GM23248 (cell line): ENCODE data around the gene CRIP1. TPM values are rescaled to one million over a fixed set of nuclear protein-coding genes. Genes with fewer than 3 reads are reported as not detected.

Experiments
- DNase-seq: peaks from one replicate; pipeline ENCODE4 v3.0.0-alpha.2; 2015
- H2AFZ ChIP-seq: fragments of 200-600 bp; sonication (generic); 2 replicates; pipeline ENCODE4 v1.6.1; 2016; ENCODE audit warnings: antibody characterized with exemption
- H3F3A ChIP-seq: fragments of 200-600 bp; sonication (generic); 2 replicates; pipeline ENCODE4 v1.6.1; 2016; ENCODE audit warnings: mild to moderate bottlenecking, antibody characterized with exemption, mixed run types; ENCODE audit not compliant: insufficient read depth
- H3K27ac ChIP-seq: fragments of 200-600 bp; sonication (generic); 2 replicates; pipeline ENCODE4 v1.5.1; 2016; ENCODE audit warnings: mild to moderate bottlenecking
- H3K27me3 ChIP-seq: fragments of 200-600 bp; sonication (generic); replicated peaks from 2 replicates; pipeline ENCODE4 v1.6.1; 2016; ENCODE audit warnings: mild to moderate bottlenecking; ENCODE audit not compliant: insufficient read depth
- H3K36me3 ChIP-seq: fragments of 200-600 bp; sonication (generic); 2 replicates; pipeline ENCODE4 v1.6.1; 2016; ENCODE audit warnings: low read depth, mild to moderate bottlenecking
- H3K4me1 ChIP-seq: fragments of 200-600 bp; sonication (generic); 2 replicates; pipeline ENCODE4 v1.6.1; 2016; ENCODE audit warnings: mild to moderate bottlenecking; ENCODE audit not compliant: insufficient read depth
- H3K4me2 ChIP-seq: fragments of 200-600 bp; sonication (generic); one replicate; pipeline ENCODE4 v1.6.1; 2016; ENCODE audit warnings: mild to moderate bottlenecking; ENCODE audit not compliant: unreplicated experiment
- H3K4me3 ChIP-seq: fragments of 200-600 bp; sonication (generic); 2 replicates; pipeline ENCODE4 v1.5.1; 2016; ENCODE audit warnings: mild to moderate bottlenecking
- H3K79me2 ChIP-seq: fragments of 200-600 bp; sonication (generic); 2 replicates; pipeline ENCODE4 v1.6.1; 2016; ENCODE audit warnings: mild to moderate bottlenecking; ENCODE audit not compliant: insufficient read depth
- H3K9ac ChIP-seq: fragments of 200-600 bp; sonication (generic); 2 replicates; pipeline ENCODE4 v1.6.1; 2016; ENCODE audit warnings: mild to moderate bottlenecking
- H3K9me2 ChIP-seq: fragments of 200-600 bp; sonication (generic); 2 replicates; pipeline ENCODE4 v1.6.1; 2016; ENCODE audit warnings: mixed run types, mild to moderate bottlenecking, moderate library complexity; ENCODE audit not compliant: insufficient read depth
- H3K9me3 ChIP-seq: fragments of 200-600 bp; sonication (generic); one replicate; pipeline ENCODE4 v1.6.1; 2017; ENCODE audit warnings: low read depth
- H4K20me1 ChIP-seq: fragments of 200-600 bp; sonication (generic); 2 replicates; pipeline ENCODE4 v1.6.0; 2016; ENCODE audit not compliant: insufficient read depth
- EZH2 ChIP-seq: fragments of 200-600 bp; sonication (generic); IDR thresholded peaks from 2 replicates; pipeline ENCODE4 v1.6.1; 2018; ENCODE audit warnings: antibody characterized with exemption, mild to moderate bottlenecking; ENCODE audit not compliant: insufficient read depth, poor library complexity, severe bottlenecking
- EZH2phosphoT487 ChIP-seq: fragments of 200-600 bp; sonication (generic); IDR thresholded peaks from 2 replicates; pipeline ENCODE4 v1.6.1; 2018; ENCODE audit warnings: antibody characterized with exemption, moderate library complexity, mild to moderate bottlenecking, low read depth; ENCODE audit not compliant: insufficient read depth
- WGBS, 2 experiments: methylation state at CpG; one replicate each; pipeline ENCODE4 v1.1.6; 2015 to 2017; ENCODE audit warnings: low lambda C conversion rate in 2 of 2, low coverage in 1 of 2; ENCODE audit errors: missing lambda C conversion rate in 2 of 2; 5-methylcytosine and 5-hydroxymethylcytosine counted together
- in situ Hi-C: fragments of 300-500 bp; cut with MboI; formaldehyde crosslinking; loops from 2 replicates; pipeline ENCODE4 v1.15.0; 2020
- polyA plus RNA-seq: library from polyadenylated mRNA; unstranded; fragments of >200 nt; fragmentation: Nextera tagmentation; extraction: Ambion mirVana; gene quantifications from 2 replicates; pipeline ENCODE4 v1.2.1, GENCODE V29; 2016
- total RNA-seq: library from RNA; depleted of rRNA; stranded (reverse); fragments of >200 nt; shearing (Covaris generic); gene quantifications from 2 replicates; pipeline ENCODE4 v1.2.3, GENCODE V29; 2014

Gene CRIP1
- total and polyA plus RNA-seq, 2 experiments from 2014 or later, result 12.3 to 32.7 TPM

DNA sequence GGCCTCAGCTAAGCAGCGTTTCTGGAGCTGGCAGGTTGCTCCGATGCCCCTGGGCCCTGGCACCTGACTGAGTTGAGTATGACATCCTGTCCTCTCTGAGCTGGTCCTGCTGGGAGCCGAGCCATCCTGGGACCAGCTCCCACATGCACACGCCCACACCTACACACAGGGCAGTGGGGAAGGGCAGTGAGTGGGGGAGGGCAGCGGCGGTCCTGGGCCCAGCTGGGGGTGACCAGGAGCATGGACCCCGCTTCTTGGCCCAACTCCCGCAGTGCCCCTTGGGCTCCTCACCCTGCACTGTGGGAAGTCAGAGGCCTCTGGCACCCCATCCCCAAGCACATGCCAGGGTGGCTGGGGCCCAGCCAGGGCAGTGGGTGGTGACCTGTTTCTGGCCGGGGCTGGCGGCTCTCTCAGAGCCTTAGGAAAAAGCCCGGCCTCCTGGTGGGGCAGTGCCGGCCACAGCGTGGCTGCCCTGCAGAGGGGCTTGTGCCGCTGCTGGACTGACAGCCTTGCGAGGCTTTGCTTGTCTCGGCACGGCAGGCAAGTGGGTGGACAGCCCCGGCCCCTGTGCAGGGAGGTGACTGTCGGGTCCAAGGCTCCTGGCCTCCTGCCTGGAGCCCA, 18.0 kb upstream of the CRIP1 start:
- H4K20me1 ChIP-seq, result no peaks in the 10 kb centered on the region
- 63 to 69% methylated on average over 18 of the region's 19 CpGs for WGBS, 2 experiments

DNA sequence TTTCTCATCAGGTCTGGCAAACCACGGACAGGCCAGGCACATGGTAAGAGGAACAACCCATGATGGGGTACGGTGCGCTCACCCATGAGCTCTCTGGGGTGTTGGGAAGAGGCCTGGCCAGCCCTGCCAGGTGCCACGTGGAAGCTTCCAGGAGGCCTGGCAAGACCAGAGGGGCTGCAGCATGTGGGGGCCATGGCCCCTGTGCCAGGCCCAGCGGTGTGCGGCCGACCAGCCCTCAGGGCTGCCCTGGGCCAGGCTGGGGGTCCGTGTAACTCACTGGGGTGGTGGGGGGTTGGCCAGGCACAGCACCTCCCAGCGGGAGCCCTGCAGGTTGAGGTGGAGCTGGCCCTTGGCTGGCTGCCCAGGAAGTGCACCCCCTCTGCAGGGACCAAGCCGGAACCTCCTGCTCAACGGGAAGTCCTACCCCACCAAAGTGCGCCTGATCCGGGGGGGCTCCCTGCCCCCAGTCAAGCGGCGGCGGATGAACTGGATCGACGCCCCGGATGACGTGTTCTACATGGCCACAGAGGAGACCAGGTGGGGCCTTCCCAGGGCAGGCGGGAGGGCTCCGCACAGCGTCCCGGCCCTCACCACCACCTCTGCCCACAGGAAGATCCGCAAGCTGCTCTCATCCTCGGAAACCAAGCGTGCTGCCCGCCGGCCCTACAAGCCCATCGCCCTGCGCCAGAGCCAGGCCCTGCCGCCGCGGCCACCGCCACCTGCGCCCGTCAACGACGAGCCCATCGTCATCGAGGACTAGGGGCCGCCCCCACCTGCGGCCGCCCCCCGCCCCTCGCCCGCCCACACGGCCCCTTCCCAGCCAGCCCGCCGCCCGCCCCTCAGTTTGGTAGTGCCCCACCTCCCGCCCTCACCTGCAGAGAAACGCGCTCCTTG, 17.0 kb upstream of the CRIP1 start:
- no peak overlapping the region for H3K4me2 ChIP-seq
- no peaks in the 10 kb centered on the region for H3K27me3 ChIP-seq
- H3K4me1 ChIP-seq, result no peaks in the 10 kb centered on the region
- TF ChIP-seq EZH2 (no peak), EZH2phosphoT487 (no peak)
- no peaks in the 10 kb centered on the region for H3K9me3 ChIP-seq
- 94 to 95% methylated on average over 18 to 53 of the region's 54 CpGs for WGBS, 2 experiments
- H3K4me3 ChIP-seq, result no peak overlapping the region
- 0 out of 2 replicates have a peak, but pooled peaks cover 3% of the 10 kb centered on the region for H3K36me3 ChIP-seq
- DNase-seq, result no peak
- no peaks in the 10 kb centered on the region for H3K9me2 ChIP-seq
- H4K20me1 ChIP-seq, result no peaks in the 10 kb centered on the region
- no peak overlapping the region for H3K27ac ChIP-seq
- H3F3A ChIP-seq, result no peaks in the 10 kb centered on the region
- no peak overlapping the region for H2AFZ ChIP-seq
- in situ Hi-C loops, result no loop called here
- no peak overlapping the region for H3K9ac ChIP-seq
- H3K79me2 ChIP-seq, result no peaks in the 10 kb centered on the region

More for the DNA sequence above, 18.0 kb upstream of the CRIP1 start:
- Histone ChIP-seq H2AFZ (no peak overlapping the region), H3K79me2 (no peaks in the 10 kb centered on the region), H3F3A (no peaks in the 10 kb centered on the region), H3K27me3 (no peaks in the 10 kb centered on the region), H3K27ac (no peak overlapping the region), H3K36me3 (peaks cover 3% of the 10 kb centered on the region; the same call in 1 of the 2 replicates), H3K9me3 (no peaks in the 10 kb centered on the region), H3K4me1 (no peaks in the 10 kb centered on the region), H3K9me2 (no peaks in the 10 kb centered on the region), H3K4me2 (no peak overlapping the region), H3K4me3 (no peak overlapping the region), H3K9ac (no peak overlapping the region)
- no peak for DNase-seq
- TF ChIP-seq EZH2, result no peak
- TF ChIP-seq EZH2phosphoT487, result no peak
- in situ Hi-C loops, result no loop called here

DNA sequence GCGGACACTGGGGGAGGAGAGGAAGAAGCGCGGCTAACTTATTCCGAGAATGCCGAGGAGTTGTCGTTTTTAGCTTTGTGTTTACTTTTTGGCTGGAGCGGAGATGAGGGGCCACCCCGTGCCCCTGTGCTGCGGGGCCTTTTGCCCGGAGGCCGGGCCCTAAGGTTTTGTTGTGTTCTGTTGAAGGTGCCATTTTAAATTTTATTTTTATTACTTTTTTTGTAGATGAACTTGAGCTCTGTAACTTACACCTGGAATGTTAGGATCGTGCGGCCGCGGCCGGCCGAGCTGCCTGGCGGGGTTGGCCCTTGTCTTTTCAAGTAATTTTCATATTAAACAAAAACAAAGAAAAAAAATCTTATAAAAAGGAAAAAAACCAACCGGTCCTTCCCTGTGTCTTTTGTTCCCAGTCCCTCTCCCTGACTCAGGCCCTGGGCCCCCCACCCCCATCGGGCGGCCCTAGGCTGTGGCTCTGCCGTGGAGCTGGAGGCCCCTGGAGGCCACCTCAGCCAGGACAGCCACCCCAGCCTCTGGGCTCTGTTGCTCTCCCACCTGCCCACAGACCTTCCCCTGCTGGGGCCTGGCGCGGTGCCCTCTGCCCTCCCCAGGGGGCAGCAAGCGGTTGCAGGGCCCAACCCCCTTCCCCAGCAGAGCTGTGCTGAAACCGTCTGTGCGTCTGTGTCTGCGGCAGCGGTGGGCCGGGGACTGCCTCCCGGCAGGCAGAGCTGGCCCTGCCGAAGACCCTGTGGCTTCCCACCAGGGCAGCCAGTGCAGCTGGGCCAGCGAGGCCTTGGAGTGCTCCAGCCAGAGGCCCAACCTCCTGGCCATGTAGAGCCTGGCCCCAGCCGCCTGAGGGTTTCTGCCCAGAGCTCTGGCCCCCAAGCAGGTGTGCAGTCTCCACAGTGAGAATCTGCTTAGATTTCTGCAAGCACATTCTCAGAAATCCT, 16.1 kb upstream of the CRIP1 start:
- no peaks in the 10 kb centered on the region for H3K4me1 ChIP-seq
- H3K4me2 ChIP-seq, result no peak overlapping the region
- no peak for TF ChIP-seq EZH2phosphoT487
- no peak for TF ChIP-seq EZH2
- in situ Hi-C loops, result no loop called here
- H3K9ac ChIP-seq, result no peak overlapping the region
- WGBS, 2 experiments, result 88% methylated on average over 34 of the region's 34 CpGs
- no peak overlapping the region for H2AFZ ChIP-seq
- no peaks in the 10 kb centered on the region for H3K27me3 ChIP-seq
- no peak overlapping the region for H3K4me3 ChIP-seq
- no peaks in the 10 kb centered on the region for H3K79me2 ChIP-seq
- H3K27ac ChIP-seq, result no peak overlapping the region
- H3K36me3 ChIP-seq, result 0 out of 2 replicates have a peak, but pooled peaks cover 3% of the 10 kb centered on the region
- H3K9me2 ChIP-seq, result no peaks in the 10 kb centered on the region
- no peaks in the 10 kb centered on the region for H3F3A ChIP-seq
- no peaks in the 10 kb centered on the region for H3K9me3 ChIP-seq
- H4K20me1 ChIP-seq, result no peaks in the 10 kb centered on the region
- DNase-seq, result no peak

DNA sequence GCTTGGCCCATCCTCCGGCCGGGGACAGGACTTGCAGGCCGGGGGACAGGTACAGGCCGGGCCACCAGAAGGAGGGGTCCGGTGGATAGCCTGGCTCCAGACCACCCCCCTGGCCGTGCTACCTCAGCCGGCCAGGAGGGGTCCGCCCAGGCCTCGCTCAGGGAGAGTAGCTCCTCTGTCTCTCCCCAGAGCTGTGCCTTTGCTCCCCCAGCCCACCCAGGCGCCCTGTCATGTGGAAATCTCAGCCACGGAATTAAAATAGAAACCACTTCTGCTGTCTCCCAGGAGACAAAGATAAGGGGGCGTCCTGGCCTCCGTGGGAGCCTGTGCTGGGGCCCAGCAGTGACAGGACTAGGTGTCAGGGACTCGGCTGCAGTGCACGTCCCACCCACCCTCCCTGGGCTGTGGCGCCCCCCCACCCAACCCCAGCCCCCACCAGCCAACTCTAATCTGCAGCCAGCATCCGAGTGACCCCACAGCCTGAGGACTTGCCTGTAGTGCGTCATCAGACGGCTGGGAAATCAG, 15.3 kb upstream of the CRIP1 start:
- 66 to 76% methylated on average over 15 to 16 of the region's 19 CpGs for WGBS, 2 experiments
- no peak overlapping the region for H3K4me2 ChIP-seq

More for the DNA sequence above, 15.3 kb upstream of the CRIP1 start:
- TF ChIP-seq EZH2, result no peak
- TF ChIP-seq EZH2phosphoT487, result no peak
- DNase-seq, result no peak
- in situ Hi-C loops, result no loop called here
- H3K36me3 ChIP-seq, result 0 out of 2 replicates have a peak, but pooled peaks cover 3% of the 10 kb centered on the region
- no peaks in the 10 kb centered on the region for H3K79me2 ChIP-seq
- no peaks in the 10 kb centered on the region for H3F3A ChIP-seq
- no peaks in the 10 kb centered on the region for H4K20me1 ChIP-seq
- H3K9me2 ChIP-seq, result no peaks in the 10 kb centered on the region
- no peaks in the 10 kb centered on the region for H3K9me3 ChIP-seq
- H3K27ac ChIP-seq, result no peak overlapping the region
- H3K4me1 ChIP-seq, result peaks cover 2% of the 10 kb centered on the region
- no peaks in the 10 kb centered on the region for H3K27me3 ChIP-seq
- no peak overlapping the region for H2AFZ ChIP-seq
- no peak overlapping the region for H3K4me3 ChIP-seq
- H3K9ac ChIP-seq, result no peak overlapping the region
